GM18499 (cell line): ENCODE measurements around the gene PRSS56.
"Not testable (repeated sequence)": the region's sequence is repeated elsewhere in the genome, so short reads cannot be mapped to it uniquely, and the experiment has no call there.

Experiments used
- ATAC-seq: cut with Tn5 transposase; IDR thresholded peaks from one replicate; pipeline ENCODE4 v1.9.1; 2021; ENCODE audit warnings: moderate number of reproducible peaks; ENCODE audit not compliant: insufficient read depth, unreplicated experiment

The PRSS56 gene

DNA sequence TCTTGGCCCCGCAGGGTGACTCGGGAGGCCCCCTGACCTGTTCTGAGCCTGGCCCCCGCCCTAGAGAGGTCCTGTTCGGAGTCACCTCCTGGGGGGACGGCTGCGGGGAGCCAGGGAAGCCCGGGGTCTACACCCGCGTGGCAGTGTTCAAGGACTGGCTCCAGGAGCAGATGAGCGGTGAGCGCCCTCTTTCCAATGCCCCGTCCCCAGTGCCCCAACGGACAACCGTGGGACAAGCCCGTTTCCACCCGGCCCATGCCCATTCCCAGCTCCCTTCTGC is 3.2 kb downstream of the PRSS56 start:
- ATAC-seq: no peak

DNA sequence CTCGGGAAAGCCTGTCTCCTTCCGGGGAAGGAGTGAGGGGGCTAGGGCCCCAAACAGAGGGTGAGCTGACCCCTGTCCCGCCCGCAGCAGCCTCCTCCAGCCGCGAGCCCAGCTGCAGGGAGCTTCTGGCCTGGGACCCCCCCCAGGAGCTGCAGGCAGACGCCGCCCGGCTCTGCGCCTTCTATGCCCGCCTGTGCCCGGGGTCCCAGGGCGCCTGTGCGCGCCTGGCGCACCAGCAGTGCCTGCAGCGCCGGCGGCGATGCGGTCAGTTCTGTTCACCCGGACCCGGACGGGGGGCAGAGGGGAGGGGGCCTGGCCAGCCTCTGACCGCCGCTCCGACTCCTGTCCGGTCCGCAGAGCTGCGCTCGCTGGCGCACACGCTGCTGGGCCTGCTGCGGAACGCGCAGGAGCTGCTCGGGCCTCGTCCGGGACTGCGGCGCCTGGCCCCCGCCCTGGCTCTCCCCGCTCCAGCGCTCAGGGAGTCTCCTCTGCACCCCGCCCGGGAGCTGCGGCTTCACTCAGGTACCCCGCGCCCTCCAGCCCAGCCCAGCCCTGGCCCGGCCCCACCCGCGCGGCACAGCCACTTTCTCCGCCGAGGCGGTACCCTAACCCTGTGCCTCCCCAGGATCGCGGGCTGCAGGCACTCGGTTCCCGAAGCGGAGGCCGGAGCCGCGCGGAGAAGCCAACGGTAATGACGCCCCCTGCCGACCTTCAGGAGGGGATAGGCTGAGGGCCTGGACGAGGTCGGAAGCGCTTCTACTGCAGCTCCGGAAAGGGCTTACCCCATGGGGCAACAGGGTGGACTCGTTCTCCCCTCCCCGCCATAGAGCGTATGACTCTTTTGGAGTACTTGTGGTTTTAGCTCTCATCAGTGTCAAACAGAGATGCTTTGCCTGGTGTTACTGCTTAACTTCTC is 3.8 kb downstream of the PRSS56 start:
- ATAC-seq: no peak

DNA sequence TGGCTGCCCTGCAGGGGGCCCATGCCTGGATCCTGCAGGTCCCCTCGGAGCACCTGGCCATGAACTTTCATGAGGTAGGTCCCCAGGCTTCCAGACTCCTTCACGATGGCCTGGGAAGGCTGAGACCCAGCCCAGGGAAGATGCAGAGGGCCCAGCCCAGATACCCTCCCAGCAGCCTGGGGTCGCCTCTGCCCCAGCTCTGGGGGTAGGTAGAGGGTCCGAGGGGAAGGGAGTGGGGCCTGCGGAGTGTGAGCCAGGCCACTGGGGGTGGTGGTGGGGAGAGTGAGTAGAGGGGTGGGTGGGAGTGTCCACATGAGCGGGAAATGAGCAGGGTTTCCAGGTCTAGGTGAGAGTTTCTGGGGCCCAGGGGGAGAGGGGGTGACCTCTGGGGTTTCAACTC is 4.6 kb downstream of the PRSS56 start:
- ATAC-seq: no peak

DNA sequence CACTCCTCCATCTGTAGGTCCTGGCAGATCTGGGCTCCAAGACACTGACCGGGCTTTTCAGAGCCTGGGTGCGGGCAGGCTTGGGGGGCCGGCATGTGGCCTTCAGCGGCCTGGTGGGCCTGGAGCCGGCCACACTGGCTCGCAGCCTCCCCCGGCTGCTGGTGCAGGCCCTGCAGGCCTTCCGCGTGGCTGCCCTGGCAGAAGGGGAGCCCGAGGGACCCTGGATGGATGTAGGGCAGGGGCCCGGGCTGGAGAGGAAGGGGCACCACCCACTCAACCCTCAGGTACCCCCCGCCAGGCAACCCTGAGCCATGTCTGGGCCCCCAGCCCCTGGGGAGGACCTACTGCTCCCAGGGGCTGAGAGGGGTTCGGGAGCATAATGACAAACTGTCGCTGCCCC is 5.0 kb downstream of the PRSS56 start:
- ATAC-seq: no peak

DNA sequence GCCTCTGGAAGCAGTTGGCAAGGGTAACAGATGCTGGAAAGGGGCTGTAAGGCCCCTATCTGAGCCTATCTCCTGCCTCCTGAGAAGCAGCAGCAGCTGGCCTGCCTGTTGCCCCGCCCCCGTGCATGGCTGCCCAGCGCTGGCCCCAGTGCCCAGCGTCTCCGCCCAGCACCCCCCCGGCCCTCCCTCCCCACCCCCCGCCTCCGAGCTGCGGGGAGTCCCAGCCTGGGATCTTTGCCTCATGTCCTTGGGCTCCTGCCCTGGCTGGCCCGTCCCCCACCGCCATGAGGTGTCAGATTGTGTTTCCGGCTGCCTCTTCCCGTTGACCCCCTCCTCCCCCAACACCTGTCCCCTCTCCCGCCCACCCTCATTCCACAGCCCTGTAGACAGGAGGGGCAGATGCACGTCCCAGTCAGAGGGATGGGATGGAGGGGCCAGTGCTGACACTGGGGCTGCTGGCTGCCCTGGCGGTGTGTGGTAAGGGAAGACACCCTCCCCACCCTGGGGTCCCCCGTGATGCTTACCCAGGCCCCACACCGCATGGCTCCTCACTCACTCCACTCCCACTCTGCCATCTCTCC is 5.7 kb downstream of the PRSS56 start, which contains the start of gene CHRND:
Gene CHRND, plus strand, starts transcription at position 370 of the 581 bp plus-strand sequence. Its CDS starts 56 bp downstream, at position 426.
- ATAC-seq: no peak

DNA sequence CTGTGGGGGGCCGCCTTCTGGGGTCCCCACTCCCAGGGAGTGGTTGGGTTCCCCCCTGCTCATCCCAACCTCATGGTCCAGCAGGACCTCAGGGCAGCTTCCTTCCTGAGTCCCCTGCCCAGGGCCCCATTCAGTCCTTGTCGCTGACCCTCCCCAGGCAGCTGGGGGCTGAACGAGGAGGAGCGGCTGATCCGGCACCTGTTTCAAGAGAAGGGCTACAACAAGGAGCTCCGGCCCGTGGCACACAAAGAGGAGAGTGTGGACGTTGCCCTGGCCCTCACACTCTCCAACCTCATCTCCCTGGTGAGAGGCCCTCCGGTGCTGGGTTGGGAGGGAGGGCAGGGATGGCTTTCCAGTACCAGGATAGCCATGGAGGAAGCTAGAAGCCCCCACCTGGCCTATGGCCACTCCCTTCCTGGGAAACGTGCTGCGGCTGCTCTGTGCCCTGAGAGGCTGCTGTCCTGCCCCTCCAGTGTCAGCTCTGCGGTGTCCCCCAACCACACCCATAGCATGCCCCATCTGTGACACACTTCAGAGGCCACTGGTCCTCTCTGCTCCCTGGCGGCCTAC is 6.3 kb downstream of the PRSS56 start:
- no peak for ATAC-seq

DNA sequence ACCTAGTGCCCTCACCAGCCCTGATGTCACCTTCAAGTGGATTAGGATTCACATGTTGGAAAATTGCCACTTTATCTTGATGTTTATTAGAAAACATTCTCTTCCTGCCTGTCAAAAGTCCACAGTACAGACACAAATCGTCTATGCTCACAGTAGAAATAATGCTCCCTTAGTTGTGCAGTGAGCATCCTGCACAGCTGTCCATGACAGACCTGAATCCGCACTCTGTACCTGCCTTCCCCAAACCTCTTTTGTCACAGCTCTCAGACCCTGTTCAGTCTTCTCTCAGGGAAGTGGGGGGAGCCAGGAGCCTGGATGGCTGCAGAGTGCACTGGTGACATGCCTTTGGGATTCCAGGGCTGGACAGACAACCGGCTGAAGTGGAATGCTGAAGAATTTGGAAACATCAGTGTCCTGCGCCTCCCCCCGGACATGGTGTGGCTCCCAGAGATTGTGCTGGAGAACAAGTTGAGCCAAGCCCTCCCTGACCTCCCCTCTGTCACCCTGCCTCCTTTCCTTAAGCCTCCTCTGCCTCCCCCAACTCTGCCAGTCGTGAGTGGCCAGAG is 7.8 kb downstream of the PRSS56 start:
- ATAC-seq: no peak

DNA sequence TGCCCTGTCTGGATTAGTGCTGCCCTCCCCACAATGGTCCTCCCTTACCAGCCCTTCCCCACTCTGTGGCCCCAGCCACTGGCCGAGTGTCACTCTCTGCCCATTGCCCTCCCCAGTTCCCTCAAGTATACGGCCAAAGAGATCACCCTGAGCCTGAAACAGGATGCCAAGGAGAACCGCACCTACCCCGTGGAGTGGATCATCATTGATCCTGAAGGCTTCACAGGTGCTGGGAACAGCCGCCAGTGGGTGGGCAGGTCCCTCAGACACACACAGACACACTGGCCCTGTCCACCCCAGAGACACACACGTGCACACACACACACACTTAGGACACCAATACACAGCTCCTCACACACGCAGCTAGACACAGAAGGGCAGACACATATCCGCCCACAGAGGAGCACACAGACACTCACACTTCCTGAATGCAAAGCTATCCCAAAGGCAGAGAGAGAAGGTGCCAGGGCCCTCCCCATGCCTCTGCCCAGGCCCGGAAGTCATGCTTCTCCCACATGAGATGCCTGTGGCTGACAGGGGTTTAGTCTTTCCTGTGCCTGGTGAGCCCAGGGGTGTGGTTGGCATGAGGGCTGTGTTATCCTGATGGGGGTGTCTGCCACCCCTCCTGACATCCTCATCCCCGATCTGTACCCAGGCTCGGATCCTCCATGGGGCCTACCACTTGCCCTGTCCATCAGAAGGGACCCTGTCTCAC is 8.7 kb downstream of the PRSS56 start:
- no peak for ATAC-seq

DNA sequence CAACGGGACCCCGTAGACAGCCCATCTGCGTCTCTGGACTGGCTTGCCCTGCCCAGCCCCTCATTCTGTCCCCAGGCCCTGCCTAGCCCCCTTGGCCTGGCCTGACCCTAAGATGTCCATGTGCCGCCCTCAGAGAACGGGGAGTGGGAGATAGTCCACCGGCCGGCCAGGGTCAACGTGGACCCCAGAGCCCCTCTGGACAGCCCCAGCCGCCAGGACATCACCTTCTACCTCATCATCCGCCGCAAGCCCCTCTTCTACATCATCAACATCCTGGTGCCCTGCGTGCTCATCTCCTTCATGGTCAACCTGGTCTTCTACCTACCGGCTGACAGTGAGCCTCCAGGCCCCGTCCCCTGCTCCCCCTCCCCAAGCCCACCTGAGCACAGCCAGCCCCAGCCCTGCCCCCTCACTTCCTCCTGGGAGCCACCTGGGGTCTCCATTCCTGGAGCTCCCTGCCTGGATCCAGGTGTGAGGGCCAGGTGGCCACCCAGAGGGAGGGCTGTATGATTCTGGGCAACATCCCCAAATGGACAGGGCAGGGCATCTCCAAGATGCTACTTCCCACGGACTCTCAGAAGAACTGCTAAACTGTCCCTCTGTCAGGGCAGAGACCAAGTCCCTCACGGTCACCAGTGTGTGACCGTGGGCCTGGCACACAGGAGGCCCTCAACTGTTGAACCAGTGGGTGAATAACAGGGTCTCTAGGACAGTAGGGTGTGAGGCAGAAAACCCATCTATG is 9.8 kb downstream of the PRSS56 start:
- no peak for ATAC-seq

DNA sequence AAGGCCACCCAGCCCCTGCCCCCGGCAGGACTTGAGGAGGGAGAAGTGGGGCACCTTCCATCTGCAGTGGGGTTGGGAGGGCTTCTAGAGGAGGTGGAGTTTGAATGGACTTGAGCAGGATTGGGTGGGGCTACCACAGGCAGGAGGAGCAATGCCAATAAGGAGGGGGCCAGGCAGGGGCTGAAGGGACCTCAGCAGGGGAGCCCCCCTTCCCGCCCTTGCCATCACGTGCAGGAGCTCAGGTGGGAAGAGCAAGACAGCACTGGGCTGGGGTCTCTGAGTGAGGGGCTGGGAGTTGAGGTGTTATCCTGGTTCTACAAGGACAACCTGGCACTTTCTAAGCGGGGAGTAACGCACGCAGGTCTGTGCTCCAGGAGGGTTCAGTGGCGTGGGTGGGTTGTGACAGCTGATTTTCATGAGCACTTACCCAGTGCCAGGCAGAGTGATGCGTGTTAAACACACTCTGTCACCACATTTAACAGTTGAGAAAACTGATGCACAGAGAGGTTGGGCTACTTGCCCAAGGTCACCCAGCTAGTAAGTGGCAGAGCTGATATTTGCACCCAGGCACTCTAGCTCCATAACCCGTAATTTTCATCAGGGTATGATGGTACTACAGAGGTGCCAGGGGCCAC is 10.6 kb downstream of the PRSS56 start:
- no peak for ATAC-seq

DNA sequence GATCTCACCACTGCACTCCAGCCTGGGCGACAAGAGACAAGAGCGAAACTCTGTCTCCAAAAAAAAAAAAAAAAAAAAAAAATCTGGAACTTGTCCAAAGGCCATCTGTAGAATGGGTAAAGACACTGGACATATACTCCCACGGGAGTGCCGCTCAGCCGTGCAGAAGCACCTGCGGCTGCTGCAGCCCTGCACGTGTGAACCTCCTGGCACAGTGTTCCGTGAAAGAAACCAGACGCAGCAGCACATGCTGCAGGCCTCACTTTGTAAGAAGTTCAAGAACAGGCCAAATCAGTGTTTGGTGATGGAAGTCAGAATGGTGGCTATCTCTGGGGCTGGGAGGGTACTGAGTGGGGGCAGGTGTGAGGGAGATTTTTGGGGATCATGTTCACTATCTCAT is 12.2 kb downstream of the PRSS56 start:
- no peak for ATAC-seq

DNA sequence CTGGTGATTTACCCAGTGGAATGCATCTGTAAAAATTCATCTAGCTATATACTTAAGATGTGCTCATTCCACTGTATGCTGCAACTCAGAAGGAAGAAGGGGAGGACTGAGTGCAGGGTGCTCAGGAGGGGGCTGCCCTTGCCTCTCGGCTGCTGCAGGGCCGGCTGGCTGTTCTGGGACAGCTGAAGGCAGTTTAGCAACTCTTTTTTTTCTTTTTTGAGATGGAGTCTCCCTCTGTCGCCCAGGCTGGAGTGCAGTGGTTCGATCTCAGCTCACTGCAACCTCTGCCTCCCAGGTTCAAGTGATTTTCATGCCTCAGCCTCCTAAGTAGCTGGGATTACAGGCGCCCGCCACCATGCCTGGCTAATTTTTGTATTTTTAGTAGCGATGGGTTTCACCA is 12.6 kb downstream of the PRSS56 start:
- ATAC-seq: not testable (repeated sequence)

DNA sequence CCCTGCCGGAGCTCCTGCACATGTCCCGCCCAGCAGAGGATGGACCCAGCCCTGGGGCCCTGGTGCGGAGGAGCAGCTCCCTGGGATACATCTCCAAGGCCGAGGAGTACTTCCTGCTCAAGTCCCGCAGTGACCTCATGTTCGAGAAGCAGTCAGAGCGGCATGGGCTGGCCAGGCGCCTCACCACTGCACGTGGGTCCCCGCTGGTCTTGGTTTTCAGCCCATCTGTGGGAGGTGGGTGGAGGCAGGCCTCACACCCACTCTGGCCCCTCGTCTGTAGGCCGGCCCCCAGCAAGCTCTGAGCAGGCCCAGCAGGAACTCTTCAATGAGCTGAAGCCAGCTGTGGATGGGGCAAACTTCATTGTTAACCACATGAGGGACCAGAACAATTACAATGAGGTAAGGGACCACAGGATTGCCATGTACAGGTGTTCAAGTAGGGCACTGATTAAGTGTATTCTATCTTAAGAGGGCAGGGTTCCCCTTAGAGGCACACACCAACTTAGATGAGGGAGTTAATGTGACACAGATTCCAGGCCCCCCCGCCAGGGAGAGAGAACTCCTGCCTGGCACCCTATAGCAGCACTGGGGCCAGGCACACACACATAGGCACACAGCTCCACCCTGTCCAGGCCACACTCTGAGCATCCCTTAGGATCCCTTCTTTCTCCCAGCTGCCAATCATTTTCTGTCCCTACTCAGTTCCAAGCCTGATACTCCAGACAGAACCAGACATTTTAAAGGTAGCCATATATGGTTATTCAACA is 13.9 kb downstream of the PRSS56 start:
- no peak for ATAC-seq

DNA sequence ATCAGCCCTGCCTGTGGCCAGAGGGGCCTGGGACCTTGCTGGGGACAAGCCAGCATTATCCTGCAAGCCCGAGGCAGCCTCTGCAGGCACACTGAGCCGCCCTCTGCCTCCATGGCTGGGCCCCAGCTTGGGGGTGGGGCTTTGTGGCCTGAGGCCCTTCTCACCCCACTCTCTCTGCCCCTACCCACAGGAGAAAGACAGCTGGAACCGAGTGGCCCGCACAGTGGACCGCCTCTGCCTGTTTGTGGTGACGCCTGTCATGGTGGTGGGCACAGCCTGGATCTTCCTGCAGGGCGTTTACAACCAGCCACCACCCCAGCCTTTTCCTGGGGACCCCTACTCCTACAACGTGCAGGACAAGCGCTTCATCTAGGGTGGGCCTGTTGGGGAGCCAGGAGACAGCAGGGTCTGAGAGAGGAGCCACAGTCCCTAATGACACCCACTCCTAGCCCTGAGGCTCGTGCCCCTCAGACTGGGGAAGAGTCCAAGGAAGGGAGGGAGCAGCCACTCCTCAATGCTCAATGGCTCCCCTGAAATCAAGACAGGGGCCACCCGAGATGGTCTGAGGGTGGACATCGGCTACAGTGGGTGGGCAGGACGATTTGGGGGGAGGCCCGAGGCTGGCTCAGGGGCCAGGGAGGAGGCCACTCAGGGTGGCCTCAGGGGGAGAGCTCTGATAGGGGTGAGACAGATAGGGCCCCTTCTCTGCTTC is 14.9 kb downstream of the PRSS56 start:
- no peak for ATAC-seq

DNA sequence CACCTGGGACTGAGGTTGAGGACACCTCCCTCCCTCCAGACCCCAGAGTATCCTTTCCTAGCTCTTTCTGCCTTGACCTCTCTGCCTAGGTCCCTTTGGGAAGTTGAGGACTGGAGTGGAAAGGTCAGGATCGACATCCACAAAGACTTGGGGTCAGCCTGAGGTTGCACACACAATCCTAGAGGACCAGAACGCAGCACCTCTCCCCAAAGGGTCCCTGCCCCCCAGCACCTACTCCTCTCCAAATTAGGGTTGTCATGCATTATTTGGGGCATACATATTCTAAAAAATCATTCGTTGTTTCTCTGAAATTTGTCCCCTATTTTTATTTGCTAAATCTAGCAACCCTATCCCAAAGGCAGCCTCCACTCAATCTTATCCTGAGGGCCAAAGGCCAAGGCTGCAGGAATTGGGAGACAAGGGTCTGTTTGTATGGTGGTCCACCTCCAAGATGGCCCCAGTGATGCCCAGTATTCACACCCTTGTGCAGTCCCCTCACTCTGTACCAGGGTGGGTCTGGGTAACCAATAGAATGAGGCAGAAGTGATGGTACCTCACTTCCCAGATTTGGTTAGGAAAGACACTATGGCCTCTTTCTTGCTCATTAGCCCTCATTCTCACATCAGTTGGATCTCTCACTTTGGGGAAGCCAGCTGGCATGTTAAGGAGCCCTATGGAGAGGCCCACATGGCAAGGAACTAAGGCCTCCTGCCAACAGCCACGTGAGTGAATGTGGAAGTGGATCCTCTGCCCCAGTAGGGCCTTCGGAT is 15.8 kb downstream of the PRSS56 start:
- ATAC-seq: no peak

DNA sequence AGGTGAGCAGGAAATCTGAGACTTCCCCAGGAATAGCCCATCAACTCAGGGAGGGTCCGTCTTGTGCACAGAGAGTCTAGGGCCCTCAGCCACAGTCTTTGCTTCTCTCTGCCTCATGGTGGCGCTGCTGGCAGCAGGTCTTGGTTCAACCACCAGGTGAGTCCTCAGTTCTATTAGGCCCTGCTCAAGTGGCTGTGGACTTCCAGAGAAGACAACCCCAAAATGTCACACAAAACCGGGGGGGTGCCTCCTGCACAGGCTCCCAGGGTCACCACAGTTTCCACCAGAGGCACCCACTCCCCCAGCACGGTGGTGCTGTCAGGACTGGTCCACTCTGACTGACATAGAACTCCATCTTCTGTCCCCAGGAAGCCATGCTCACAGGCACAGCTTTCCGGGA is 16.9 kb downstream of the PRSS56 start:
- no peak for ATAC-seq

DNA sequence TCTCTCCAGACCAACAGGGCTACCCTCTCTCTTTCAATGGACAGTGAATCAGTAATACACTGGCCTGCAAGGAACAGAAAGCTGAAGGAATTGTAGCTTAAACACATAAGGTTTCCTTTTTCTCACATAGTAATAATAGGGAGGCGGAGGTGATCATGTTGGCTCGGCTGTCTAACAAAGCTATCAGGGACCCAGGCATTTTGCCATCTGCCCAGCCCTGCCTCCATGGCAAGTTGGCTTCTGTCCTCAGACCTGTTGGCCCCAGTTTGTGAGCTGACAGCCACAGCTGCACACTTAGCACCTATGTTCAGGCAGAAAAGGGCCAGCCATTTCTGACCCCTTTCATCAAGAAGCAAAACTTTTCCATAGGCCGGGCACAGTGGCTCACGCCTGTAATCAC is 17.3 kb downstream of the PRSS56 start:
- no peak for ATAC-seq

DNA sequence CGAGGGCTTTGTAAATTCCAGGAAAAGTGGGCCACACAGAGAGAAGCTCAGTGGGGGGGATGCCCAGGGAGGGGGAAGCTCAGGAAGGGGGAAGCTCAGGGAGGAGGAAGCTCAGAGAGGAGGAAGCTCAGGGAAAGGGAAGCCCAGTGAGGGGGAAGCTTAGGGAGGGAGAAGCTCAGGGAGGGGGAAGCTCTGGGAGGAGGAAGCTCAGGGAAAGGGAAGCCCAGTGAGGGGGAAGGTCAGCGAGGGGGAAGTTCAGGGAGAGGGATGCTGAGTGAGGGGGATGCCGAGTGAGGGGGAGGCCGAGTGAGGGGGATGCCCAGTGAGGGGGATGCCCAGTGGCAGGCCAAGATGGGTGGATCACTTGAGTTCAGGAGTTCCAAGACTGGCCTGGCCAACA is 18.5 kb downstream of the PRSS56 start:
- no peak for ATAC-seq
